Activated CD4-positive, alpha-beta T cell treated with anti-CD3 and anti-CD28 coated beads for 36 hours (primary cell): Measurements from ENCODE around the gene ZMIZ1. TPM values are rescaled to one million over a fixed set of nuclear protein-coding genes. Genes with fewer than 3 reads are reported as not detected.
A peak's percentile ranks its signal among the peaks of the same experiment; 100 is the strongest.

Source experiments
- ATAC-seq: fragments of 200-7000 bp; cut with Tn5 transposase; one replicate; pipeline ENCODE4 v1.10.0; 2021; ENCODE audit warnings: mild to moderate bottlenecking, moderate library complexity
- CTCF ChIA-PET: fragments of 350-600 bp; sonication (Branson Sonifier 250); formaldehyde crosslinking; loops from one replicate; lab custom pipeline; 2021; ENCODE audit warnings: antibody characterized with exemption; lab: Charles Lee
- POLR2A ChIA-PET: fragments of 350-600 bp; sonication (Branson Sonifier 250); formaldehyde crosslinking; loops from one replicate; lab custom pipeline; 2021; ENCODE audit warnings: antibody characterized with exemption, inconsistent platforms; lab: Charles Lee
- DNase-seq: peaks from one replicate; pipeline ENCODE4 v3.0.0-alpha.2; 2020
- H3K27ac Mint-ChIP-seq: one replicate; pipeline ENCODE4 v1.8.0; 2021; ENCODE audit warnings: mixed read lengths
- H3K27me3 Mint-ChIP-seq: one replicate; pipeline ENCODE4 v1.8.0; 2021; ENCODE audit warnings: mixed read lengths
- H3K36me3 Mint-ChIP-seq: one replicate; pipeline ENCODE4 v1.8.0; 2021; ENCODE audit warnings: low read depth, mixed read lengths
- H3K4me1 Mint-ChIP-seq: one replicate; pipeline ENCODE4 v1.8.0; 2021; ENCODE audit warnings: mixed read lengths
- H3K4me3 Mint-ChIP-seq: one replicate; pipeline ENCODE4 v1.8.0; 2021; ENCODE audit warnings: mild to moderate bottlenecking, moderate library complexity, mixed read lengths
- H3K9me3 Mint-ChIP-seq: one replicate; pipeline ENCODE4 v1.8.0; 2021; ENCODE audit warnings: low read depth, mixed read lengths
- intact Hi-C, 2 experiments: fragments of 100-400 bp; cut with DNase I in 1 of 2; cut with micrococcal nuclease in 1 of 2; formaldehyde crosslinking; loops; one replicate each; pipeline versions ENCODE4 v1.14.2 to v1.15.1; 2022 to 2024; cut with DNase I, micrococcal nuclease
- total RNA-seq, 2 experiments: library from RNA; stranded (reverse); gene quantifications; one replicate each; pipeline ENCODE4 v1.2.3, GENCODE V29; 2021

The ZMIZ1 gene
- total RNA-seq, 2 experiments from 2014 or later: 33.9 to 34.3 TPM

- Mint-ChIP-seq H3K27me3 (no peaks in the 10 kb centered on the region), H3K4me1 (peaks cover 23% of the 10 kb centered on the region), H3K9me3 (no peaks in the 10 kb centered on the region), H3K4me3 (no peak overlapping the region), H3K27ac (no peak overlapping the region), H3K36me3 (no peaks in the 10 kb centered on the region)
- DNase-seq (no peak), ATAC-seq (no peak)
- ChIA-PET CTCF (interaction anchor here (0.6 to 1.1 kb wide), 4 partner anchors 11 to 273 kb away, joined by 3 to 4 read pairs (median 4); no protein-coding TSS in a partner anchor), POLR2A (no interaction called here)
- intact Hi-C loops: loop anchor here in 1 of 2 experiments (10.0 kb wide), 1 partner anchor 757 kb away; no protein-coding TSS in a partner anchor
These were observed 7.1 kb upstream of the ZMIZ1 start for GRCh38 chr10:79061441-79062315.

GRCh38 chr10:79063071-79063491, 5.7 kb upstream of the ZMIZ1 start:
- CTCF ChIA-PET: interaction anchor here (0.5 to 1.6 kb wide), 2 partner anchors 11 to 164 kb away, joined by 3 to 5 read pairs; no protein-coding TSS in a partner anchor
- Mint-ChIP-seq H3K4me3 (no peak overlapping the region), H3K9me3 (no peaks in the 10 kb centered on the region), H3K36me3 (no peaks in the 10 kb centered on the region), H3K27ac (no peak overlapping the region), H3K4me1 (peaks cover 27% of the 10 kb centered on the region), H3K27me3 (no peaks in the 10 kb centered on the region)
- ATAC-seq: no peak
- no peak for DNase-seq
- POLR2A ChIA-PET: interaction anchor here (0.5 kb wide), 1 partner anchor 31 kb away, joined by 3 read pairs; no protein-coding TSS in a partner anchor
- intact Hi-C loops: loop anchor here in 1 of 2 experiments (10.0 kb wide), 1 partner anchor 758 kb away; no protein-coding TSS in a partner anchor

GRCh38 chr10:79063661-79064492, 4.9 kb upstream of the ZMIZ1 start:
- CTCF ChIA-PET: interaction anchor here (1.1 to 1.6 kb wide), 2 partner anchors 12 to 119 kb away, joined by 3 to 5 read pairs; no protein-coding TSS in a partner anchor
- Mint-ChIP-seq H3K4me3 (no peak overlapping the region), H3K36me3 (no peaks in the 10 kb centered on the region), H3K9me3 (no peaks in the 10 kb centered on the region), H3K4me1 (peaks cover 27% of the 10 kb centered on the region), H3K27me3 (no peaks in the 10 kb centered on the region), H3K27ac (no peak overlapping the region)
- peak; percentile 24 for DNase-seq
- POLR2A ChIA-PET: no interaction called here
- intact Hi-C loops: loop anchor here in 1 of 2 experiments (10.0 kb wide), 1 partner anchor 759 kb away; no protein-coding TSS in a partner anchor
- ATAC-seq: no peak

GRCh38 chr10:79065091-79065551, 3.6 kb upstream of the ZMIZ1 start:
- no peak overlapping the region for H3K4me3 Mint-ChIP-seq
- ChIA-PET POLR2A (no interaction called here), CTCF (interaction anchor here (0.7 to 1.6 kb wide), 2 partner anchors 130 to 762 kb away, joined by 3 to 6 read pairs; no protein-coding TSS in a partner anchor)
- intact Hi-C loops: loop anchor here (5.0 to 10.0 kb wide), 3 partner anchors 303 to 1038 kb away; partner anchors contain the start of gene POLR3A (in 1 of the 2)
- H3K36me3 Mint-ChIP-seq: no peaks in the 10 kb centered on the region
- H3K27me3 Mint-ChIP-seq: no peaks in the 10 kb centered on the region
- DNase-seq: no peak
- no peaks in the 10 kb centered on the region for H3K9me3 Mint-ChIP-seq
- H3K4me1 Mint-ChIP-seq: peaks cover 27% of the 10 kb centered on the region
- H3K27ac Mint-ChIP-seq: no peak overlapping the region
- no peak for ATAC-seq

DNA sequence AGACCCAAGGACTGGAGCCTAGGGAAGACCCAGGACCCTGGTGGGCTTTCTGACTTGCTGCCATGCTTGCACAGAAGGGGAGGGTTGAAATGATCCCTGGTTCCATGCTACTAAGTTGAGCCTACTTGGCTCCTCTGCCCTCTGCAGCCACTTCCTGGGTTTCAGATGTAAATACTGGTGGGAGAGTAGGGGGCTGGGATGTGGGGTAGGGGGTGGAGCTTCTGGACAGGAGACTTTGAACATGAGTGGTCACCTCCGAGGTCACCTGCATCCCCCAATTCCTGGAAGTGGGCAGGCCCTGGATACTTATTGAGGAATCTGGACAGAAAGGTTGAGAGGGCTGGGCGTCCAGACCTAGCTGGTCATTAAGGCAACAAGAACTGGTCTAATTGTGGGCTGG, 2.9 kb upstream of the ZMIZ1 start:
- intact Hi-C loops: loop anchor here (5.0 to 10.0 kb wide), 3 partner anchors 304 to 1039 kb away; partner anchors contain the start of gene POLR3A (in 1 of the 2)
- CTCF ChIA-PET: interaction anchor here (0.6 to 1.6 kb wide), 2 partner anchors 91 to 130 kb away, joined by 3 to 6 read pairs; no protein-coding TSS in a partner anchor
- H3K27ac Mint-ChIP-seq: no peak overlapping the region
- no peaks in the 10 kb centered on the region for H3K27me3 Mint-ChIP-seq
- H3K36me3 Mint-ChIP-seq: no peaks in the 10 kb centered on the region
- peaks cover 27% of the 10 kb centered on the region for H3K4me1 Mint-ChIP-seq
- H3K4me3 Mint-ChIP-seq: no peak overlapping the region
- no peaks in the 10 kb centered on the region for H3K9me3 Mint-ChIP-seq
- no peak for DNase-seq
- no peak for ATAC-seq
- POLR2A ChIA-PET: no interaction called here

- intact Hi-C loops: loop anchor here (1.0 to 10.0 kb wide), 5 partner anchors 18 to 1039 kb away; partner anchors contain the start of gene POLR3A (in 1 of the 2)
- Mint-ChIP-seq H3K27ac (no peak overlapping the region), H3K27me3 (peaks cover 3% of the 10 kb centered on the region), H3K9me3 (no peaks in the 10 kb centered on the region), H3K4me3 (peak overlapping the region; percentile 55), H3K36me3 (no peaks in the 10 kb centered on the region), H3K4me1 (peaks cover 33% of the 10 kb centered on the region)
- peak; percentile 47 for DNase-seq
- POLR2A ChIA-PET: no interaction called here
- no peak for ATAC-seq
- CTCF ChIA-PET: interaction anchor here (0.6 to 1.6 kb wide), 8 partner anchors 12 to 160 kb away, joined by 3 to 6 read pairs (median 4); no protein-coding TSS in a partner anchor
These were observed 2.1 kb upstream of the ZMIZ1 start for GRCh38 chr10:79066411-79067240.

DNA sequence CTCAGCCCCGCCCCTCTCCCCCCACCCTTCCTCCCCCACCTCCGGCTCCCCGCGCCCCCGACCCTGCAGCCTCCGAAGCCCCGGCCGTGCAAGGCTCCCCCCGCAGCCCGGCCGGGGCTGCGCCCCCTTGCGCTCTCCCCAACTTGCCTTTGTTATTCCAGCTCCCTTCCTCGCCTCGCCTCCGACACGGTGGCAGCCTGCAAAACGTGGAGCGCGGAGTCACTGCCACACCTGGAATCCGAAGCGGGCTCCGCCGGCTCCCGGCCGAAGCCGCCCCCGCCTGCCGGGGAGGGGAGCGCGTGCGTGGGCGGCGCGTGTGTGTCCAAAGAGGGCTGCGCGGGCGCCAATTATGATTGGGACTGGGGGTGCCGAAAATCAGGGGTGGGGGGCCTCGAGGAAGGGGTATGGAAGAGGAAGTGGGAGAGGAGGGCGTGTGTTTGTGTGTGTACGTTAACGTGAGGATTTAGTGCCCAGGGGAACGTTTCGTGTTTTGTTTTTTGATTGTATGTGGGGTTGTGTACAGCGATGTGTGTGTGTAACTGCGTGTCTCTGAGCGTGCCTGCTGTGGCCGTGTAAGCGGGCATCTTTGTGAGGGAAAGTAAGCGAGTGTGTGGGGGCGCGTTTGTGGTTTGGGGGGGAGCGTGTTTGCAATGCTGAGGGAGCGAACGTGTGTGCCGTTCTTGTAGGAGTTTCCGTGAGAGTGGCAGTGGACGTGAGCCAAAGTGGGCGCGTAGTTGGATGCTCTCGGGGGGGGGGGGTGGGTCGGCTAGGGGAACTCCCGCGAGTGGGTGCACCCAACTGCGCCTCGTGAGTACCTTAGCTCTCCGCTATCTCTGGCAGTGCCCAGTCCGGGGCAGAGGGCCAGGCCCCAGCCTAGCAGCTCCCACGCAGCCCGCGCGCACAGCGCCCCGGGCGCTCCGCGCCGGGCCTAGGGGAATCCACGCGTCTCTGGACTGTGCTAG, 1.2 kb upstream of the ZMIZ1 start:
- H3K4me3 Mint-ChIP-seq: peak overlapping the region; percentile 73
- ChIA-PET CTCF (interaction anchor here (0.6 to 1.3 kb wide), 5 partner anchors 11 to 159 kb away, joined by 3 to 4 read pairs (median 3); no protein-coding TSS in a partner anchor), POLR2A (no interaction called here)
- peak; percentile 11 for ATAC-seq
- H3K27me3 Mint-ChIP-seq: peaks cover 3% of the 10 kb centered on the region
- H3K9me3 Mint-ChIP-seq: no peaks in the 10 kb centered on the region
- peaks cover 38% of the 10 kb centered on the region for H3K4me1 Mint-ChIP-seq
- no peaks in the 10 kb centered on the region for H3K36me3 Mint-ChIP-seq
- DNase-seq: peak; percentile 89
- H3K27ac Mint-ChIP-seq: peak overlapping the region; percentile 58
- intact Hi-C loops: loop anchor here (1.0 to 10.0 kb wide), 12 partner anchors 19 to 1040 kb away; partner anchors contain the start of genes POLR3A (in 1 of the 2), PPIF (in 1 of the 2), RPS24 (in 1 of the 2) and ZCCHC24 (in 1 of the 2)

GRCh38 chr10:79068203-79068561, 584 bp upstream of the ZMIZ1 start:
- Mint-ChIP-seq H3K27me3 (peaks cover 3% of the 10 kb centered on the region), H3K4me3 (peak overlapping the region; percentile 73), H3K36me3 (no peaks in the 10 kb centered on the region), H3K4me1 (peaks cover 34% of the 10 kb centered on the region), H3K27ac (peak overlapping the region; percentile 58), H3K9me3 (no peaks in the 10 kb centered on the region)
- CTCF ChIA-PET: interaction anchor here (0.7 kb wide), 1 partner anchor 221 kb away, joined by 3 read pairs; no protein-coding TSS in a partner anchor
- intact Hi-C loops: loop anchor here (1.0 to 10.0 kb wide), 11 partner anchors 20 to 1041 kb away; partner anchors contain the start of genes POLR3A (in 1 of the 2), PPIF (in 1 of the 2), RPS24 (in 1 of the 2) and ZCCHC24 (in 1 of the 2)
- POLR2A ChIA-PET: no interaction called here
- DNase-seq (peak; percentile 55), ATAC-seq (peak; percentile 6)
